HepG2 (cell line): Measurements from ENCODE around the gene RPS6KA5. TPM values are rescaled to one million over a fixed set of nuclear protein-coding genes. Genes with fewer than 3 reads are reported as not detected.

Source experiments
- ATAC-seq: fragments of 200-7000 bp; cut with Tn5 transposase; 3 replicates; pipeline ENCODE4 v1.9.1; 2020; ENCODE audit warnings: mild to moderate bottlenecking, moderate library complexity
- BruUV-seq: library from RNA; stranded (reverse); fragments of 400-500 nt; replicated peaks from 2 replicates; lab custom pipeline; 2021; lab: Mats Ljungman, UMichigan
- CTCF ChIA-PET: fragments of 300-600 bp; formaldehyde crosslinking; extraction: SDS; loops from one replicate; lab custom pipeline; 2021; ENCODE audit warnings: low total read pairs, inconsistent platforms, low intra/inter-chr PET ratio; lab: Yijun Ruan, JAX
- POLR2A ChIA-PET: fragments of 350-600 bp; sonication (Branson Sonifier 250); formaldehyde crosslinking; loops from one replicate; lab custom pipeline; 2020; ENCODE audit warnings: antibody characterized with exemption, inconsistent platforms; lab: Yijun Ruan, JAX
- DNase-seq: peaks from one replicate; pipeline ENCODE4 v3.0.0-alpha.2; 2015; ENCODE audit warnings: low spot score
- FAIRE-seq: peaks from 3 replicates; lab custom pipeline; 2011; peaks lifted over from hg19 to GRCh38; lab: Jason Lieb, UNC
- H2AFZ ChIP-seq: one replicate; pipeline ENCODE4 v1.6.1; 2011; ENCODE audit warnings: low read length, inconsistent platforms
- H3K27ac ChIP-seq: fragments of 300-600 bp; 3 replicates; pipeline ENCODE4 v1.8.0; 2011; ENCODE audit warnings: mixed run types, mild to moderate bottlenecking, mixed read lengths, low read length, inconsistent platforms; ENCODE audit not compliant: insufficient read depth; ENCODE audit errors: extremely low read length
- H3K27me3 ChIP-seq, 2 experiments: fragments of 200-600 bp in 1 of 2; 2 replicates in 1 of 2; 3 replicates in 1 of 2; pipeline versions ENCODE4 v1.6.0 to v1.8.0; 2011; ENCODE audit warnings: low read length in 2 of 2, mild to moderate bottlenecking in 2 of 2, moderate library complexity in 2 of 2, inconsistent platforms in 1 of 2; ENCODE audit not compliant: insufficient read depth in 2 of 2, control insufficient read depth in 1 of 2
- H3K36me3 ChIP-seq, 2 experiments: fragments of 200-600 bp in 1 of 2; replicated peaks in 1 of 2; 2 replicates in 1 of 2; 3 replicates in 1 of 2; pipeline versions ENCODE4 v1.5.1 to v1.8.0; 2011; ENCODE audit warnings: low read length in 2 of 2, inconsistent platforms in 1 of 2; ENCODE audit not compliant: insufficient read depth in 2 of 2, control insufficient read depth in 1 of 2
- H3K4me1 ChIP-seq: 2 replicates; pipeline ENCODE4 v1.5.1; 2012; ENCODE audit warnings: low read length, inconsistent platforms; ENCODE audit not compliant: insufficient read depth
- H3K4me2 ChIP-seq: 2 replicates; pipeline ENCODE4 v1.6.0; 2011; ENCODE audit warnings: low read depth, low read length, inconsistent platforms
- H3K4me3 ChIP-seq, 3 experiments: fragments of 200-600 bp in 1 of 3; sonication (generic), shearing (Covaris generic) in 1 of 3; replicated peaks in 1 of 3; 2 replicates each; pipeline ENCODE4 v1.5.1; 2011 to 2016; ENCODE audit warnings: low read length in 3 of 3, inconsistent platforms in 2 of 3, low read depth in 2 of 3, mild to moderate bottlenecking in 2 of 3, control low read depth in 1 of 3, mixed read lengths in 1 of 3; ENCODE audit not compliant: insufficient read depth in 1 of 3
- H3K79me2 ChIP-seq: one replicate; pipeline ENCODE4 v1.6.1; 2011; ENCODE audit warnings: low read length, inconsistent platforms; ENCODE audit not compliant: insufficient read depth
- H3K9ac ChIP-seq: 2 replicates; pipeline ENCODE4 v1.6.0; 2011; ENCODE audit warnings: mild to moderate bottlenecking, low read depth, low read length, inconsistent platforms; ENCODE audit not compliant: insufficient read depth
- H3K9me3 ChIP-seq: 2 replicates; pipeline ENCODE4 v1.5.1; 2012; ENCODE audit warnings: mild to moderate bottlenecking, low read length
- H4K20me1 ChIP-seq: 2 replicates; pipeline ENCODE4 v1.6.0; 2011; ENCODE audit warnings: inconsistent platforms, mild to moderate bottlenecking, low read length, moderate library complexity; ENCODE audit not compliant: insufficient read depth
- DMAP1 ChIP-seq: IDR thresholded peaks from 2 replicates; pipeline ENCODE4 v1.6.1; 2016
- HOXA7 ChIP-seq: sonication (generic); formaldehyde crosslinking; IDR thresholded peaks from 2 replicates; pipeline ENCODE4 v1.8.1; 2022; ENCODE audit warnings: mild to moderate bottlenecking, missing genetic modification reagents, moderate library complexity
- KAT2B ChIP-seq: fragments of 150-350 bp; IDR thresholded peaks from 2 replicates; pipeline ENCODE4 v1.6.1; 2014; ENCODE audit warnings: low read depth, low read length, borderline replicate concordance
- MAFK ChIP-seq, 2 experiments: IDR thresholded peaks in 1 of 2; conservative IDR thresholded peaks in 1 of 2; 2 replicates each; pipeline ENCODE4 v1.6.1; 2011; ENCODE audit warnings: improper control_type of control experiment in 2 of 2, low read length in 2 of 2
- SMAD1 ChIP-seq: sonication (generic); formaldehyde crosslinking; IDR thresholded peaks from 2 replicates; pipeline ENCODE4 v1.4.0; 2020; ENCODE audit warnings: missing genetic modification reagents, low read depth, mild to moderate bottlenecking, borderline replicate concordance
- SYNCRIP ChIP-seq: fragments of 200-400 bp; formaldehyde crosslinking; IDR thresholded peaks from 2 replicates; pipeline ENCODE4 v1.6.1; 2018; ENCODE audit warnings: mild to moderate bottlenecking, low read depth, low read length; ENCODE audit not compliant: insufficient read depth
- TMF1 ChIP-seq: sonication (generic); formaldehyde crosslinking; IDR thresholded peaks from 2 replicates; pipeline ENCODE4 v1.8.1; 2022; ENCODE audit warnings: low read depth, missing genetic modification reagents
- ZNF160 ChIP-seq: sonication (generic); formaldehyde crosslinking; IDR thresholded peaks from 2 replicates; pipeline ENCODE4 v1.8.0; 2022; ENCODE audit warnings: mild to moderate bottlenecking, inconsistent platforms, missing genetic modification reagents
- ZNF24 ChIP-seq: fragments of 450-650 bp; IDR thresholded peaks from 2 replicates; pipeline ENCODE4 v1.6.1; 2017; ENCODE audit warnings: antibody characterized with exemption, mild to moderate bottlenecking
- ZNF780A ChIP-seq: sonication (generic); formaldehyde crosslinking; IDR thresholded peaks from 2 replicates; pipeline ENCODE4 v1.8.0; 2022; ENCODE audit warnings: mild to moderate bottlenecking, missing genetic modification reagents, moderate library complexity
- WGBS: methylation state at CpG from one replicate; pipeline ENCODE4 v1.1.6; 2017; ENCODE audit warnings: low lambda C conversion rate; 5-methylcytosine and 5-hydroxymethylcytosine counted together
- in situ Hi-C: cut with HindIII; loops from 2 replicates; pipeline ENCODE4 v1.10.0; 2017; ENCODE audit warnings: low pct_unique_long_range_greater_than_20kb; ENCODE audit not compliant: extremely low pct_ligation_motif_present
- intact Hi-C: fragments of 100-400 bp; cut with micrococcal nuclease; formaldehyde crosslinking; loops from one replicate; pipeline ENCODE4 v1.10.0; 2022; ENCODE audit not compliant: unreplicated experiment
- polyA plus RNA-seq, 8 experiments: library from polyadenylated mRNA; depleted of rRNA in 3 of 8; stranded (reverse) in 7 of 8; unstranded in 1 of 8; fragments of >200 nt; fragmentation: Illumina TruSeq in 4 of 8; extraction: Trizol in 4 of 8; gene quantifications; 2 replicates each; pipeline versions ENCODE4 v1.2.1 to v1.2.3, GENCODE V29; 2011 to 2016; ENCODE audit warnings: low read depth in 4 of 8, missing spikeins in 1 of 8, mixed read lengths in 1 of 8; ENCODE audit not compliant: insufficient read depth in 1 of 8
- total RNA-seq, 5 experiments: library from RNA; depleted of rRNA; stranded (reverse); fragments of >200 nt; fragmentation: Illumina TruSeq; extraction: Trizol; gene quantifications; 2 replicates each; pipeline ENCODE4 v1.2.3, GENCODE V29; 2016; ENCODE audit warnings: low read depth in 1 of 5
- TF ChIP-seq, protein P1 (sequence below): sonication (generic); formaldehyde crosslinking; IDR thresholded peaks from 2 replicates; pipeline ENCODE4 v1.4.0; 2020; ENCODE audit warnings: mild to moderate bottlenecking, missing genetic modification reagents
- TF ChIP-seq, protein P2 (sequence below): sonication (generic); formaldehyde crosslinking; IDR thresholded peaks from 2 replicates; pipeline ENCODE4 v1.5.1; 2020; ENCODE audit warnings: mild to moderate bottlenecking, missing genetic modification reagents, borderline replicate concordance

RPS6KA5 gene
- total and polyA plus RNA-seq, 2 of the 13 experiments (the other 11 are each of a cell fraction or from before 2014, with no cell fraction given), result 0.50 to 0.58 TPM

DNA sequence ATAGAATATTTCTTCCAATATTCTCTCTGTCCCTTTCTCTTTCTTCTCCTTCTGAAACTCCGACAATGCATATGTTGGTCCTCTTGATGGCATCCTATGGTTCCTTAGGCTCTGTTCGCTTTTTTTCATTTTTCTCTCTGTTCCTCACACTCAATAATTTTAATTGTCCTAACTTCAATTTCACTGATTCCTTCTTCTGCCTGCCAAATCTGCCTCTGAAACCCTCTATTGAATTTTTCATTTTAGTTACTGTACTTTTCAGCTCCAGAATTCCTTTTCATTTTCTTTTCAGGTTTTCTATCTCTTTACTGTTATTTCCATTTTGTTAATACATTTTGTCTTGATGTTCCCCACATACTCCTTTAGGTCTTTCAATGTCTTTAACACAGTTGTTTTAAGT is 177.2 kb downstream of the RPS6KA5 start:
- no peak for FAIRE-seq
- Histone ChIP-seq H3K4me1 (no peaks in the 10 kb centered on the region), H2AFZ (no peak overlapping the region), H3K36me3 (no peaks in the 10 kb centered on the region), H3K79me2 (no peaks in the 10 kb centered on the region), H3K27me3 (no peaks in the 10 kb centered on the region), H3K27ac (no peak overlapping the region), H3K9me3 (peaks cover 15% of the 10 kb centered on the region; the same call in 1 of the 2 replicates), H3K4me2 (no peak overlapping the region), H3K9ac (no peak overlapping the region), H4K20me1 (no peaks in the 10 kb centered on the region), H3K4me3 (no peak overlapping the region)
- CTCF ChIA-PET, result no interaction called here
- no peak for DNase-seq
- no TSS peak for BruUV-seq
- POLR2A ChIA-PET, result no interaction called here
- in situ Hi-C loops, result no loop called here
- TF ChIP-seq HOXA7 (CRISPR knock-in tag), result no peak
- no peak for TF ChIP-seq KAT2B
- TF ChIP-seq SYNCRIP, result no peak
- TF ChIP-seq ZNF780A (CRISPR knock-in tag), result no peak
- peak; percentile 96 for TF ChIP-seq ZNF160
- TF ChIP-seq DMAP1 (CRISPR knock-in tag), result no peak
- TF ChIP-seq, protein P1, sequence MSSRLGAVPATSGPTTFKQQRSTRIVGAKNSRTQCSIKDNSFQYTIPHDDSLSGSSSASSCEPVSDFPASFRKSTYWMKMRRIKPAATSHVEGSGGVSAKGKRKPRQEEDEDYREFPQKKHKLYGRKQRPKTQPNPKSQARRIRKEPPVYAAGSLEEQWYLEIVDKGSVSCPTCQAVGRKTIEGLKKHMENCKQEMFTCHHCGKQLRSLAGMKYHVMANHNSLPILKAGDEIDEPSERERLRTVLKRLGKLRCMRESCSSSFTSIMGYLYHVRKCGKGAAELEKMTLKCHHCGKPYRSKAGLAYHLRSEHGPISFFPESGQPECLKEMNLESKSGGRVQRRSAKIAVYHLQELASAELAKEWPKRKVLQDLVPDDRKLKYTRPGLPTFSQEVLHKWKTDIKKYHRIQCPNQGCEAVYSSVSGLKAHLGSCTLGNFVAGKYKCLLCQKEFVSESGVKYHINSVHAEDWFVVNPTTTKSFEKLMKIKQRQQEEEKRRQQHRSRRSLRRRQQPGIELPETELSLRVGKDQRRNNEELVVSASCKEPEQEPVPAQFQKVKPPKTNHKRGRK, result no peak
- TF ChIP-seq MAFK (conservative IDR thresholded peaks at IDR 0.05 in 1 of 2, IDR thresholded peaks at IDR 0.05 in 1 of 2; ENCODE audit: low read length in 2 of 2), result no peak
- no peak for ATAC-seq
- 91% methylated on average over 2 of the region's 2 CpGs for WGBS
- intact Hi-C loops, result no loop called here

GRCh38 chr14:90880282-90880681 is 180.2 kb downstream of the RPS6KA5 start:
- Histone ChIP-seq H3K9me3 (peaks cover 15% of the 10 kb centered on the region; the same call in 1 of the 2 replicates), H4K20me1 (no peaks in the 10 kb centered on the region), H3K36me3 (no peaks in the 10 kb centered on the region), H3K9ac (no peak overlapping the region), H3K27ac (no peak overlapping the region), H3K27me3 (no peaks in the 10 kb centered on the region), H3K4me1 (no peaks in the 10 kb centered on the region), H3K4me2 (no peak overlapping the region), H3K79me2 (no peaks in the 10 kb centered on the region), H2AFZ (no peak overlapping the region), H3K4me3 (no peak overlapping the region)
- 84% methylated on average over 2 of the region's 2 CpGs for WGBS
- POLR2A ChIA-PET, result no interaction called here
- DNase-seq, result no peak
- in situ Hi-C loops, result no loop called here
- BruUV-seq, result no TSS peak
- intact Hi-C loops, result no loop called here
- no peak for ATAC-seq
- FAIRE-seq, result no peak
- CTCF ChIA-PET, result no interaction called here
- TF ChIP-seq TMF1, result no peak
- TF ChIP-seq ZNF24, result no peak
- TF ChIP-seq SMAD1 (CRISPR knock-in tag), result no peak
- TF ChIP-seq, protein P2, sequence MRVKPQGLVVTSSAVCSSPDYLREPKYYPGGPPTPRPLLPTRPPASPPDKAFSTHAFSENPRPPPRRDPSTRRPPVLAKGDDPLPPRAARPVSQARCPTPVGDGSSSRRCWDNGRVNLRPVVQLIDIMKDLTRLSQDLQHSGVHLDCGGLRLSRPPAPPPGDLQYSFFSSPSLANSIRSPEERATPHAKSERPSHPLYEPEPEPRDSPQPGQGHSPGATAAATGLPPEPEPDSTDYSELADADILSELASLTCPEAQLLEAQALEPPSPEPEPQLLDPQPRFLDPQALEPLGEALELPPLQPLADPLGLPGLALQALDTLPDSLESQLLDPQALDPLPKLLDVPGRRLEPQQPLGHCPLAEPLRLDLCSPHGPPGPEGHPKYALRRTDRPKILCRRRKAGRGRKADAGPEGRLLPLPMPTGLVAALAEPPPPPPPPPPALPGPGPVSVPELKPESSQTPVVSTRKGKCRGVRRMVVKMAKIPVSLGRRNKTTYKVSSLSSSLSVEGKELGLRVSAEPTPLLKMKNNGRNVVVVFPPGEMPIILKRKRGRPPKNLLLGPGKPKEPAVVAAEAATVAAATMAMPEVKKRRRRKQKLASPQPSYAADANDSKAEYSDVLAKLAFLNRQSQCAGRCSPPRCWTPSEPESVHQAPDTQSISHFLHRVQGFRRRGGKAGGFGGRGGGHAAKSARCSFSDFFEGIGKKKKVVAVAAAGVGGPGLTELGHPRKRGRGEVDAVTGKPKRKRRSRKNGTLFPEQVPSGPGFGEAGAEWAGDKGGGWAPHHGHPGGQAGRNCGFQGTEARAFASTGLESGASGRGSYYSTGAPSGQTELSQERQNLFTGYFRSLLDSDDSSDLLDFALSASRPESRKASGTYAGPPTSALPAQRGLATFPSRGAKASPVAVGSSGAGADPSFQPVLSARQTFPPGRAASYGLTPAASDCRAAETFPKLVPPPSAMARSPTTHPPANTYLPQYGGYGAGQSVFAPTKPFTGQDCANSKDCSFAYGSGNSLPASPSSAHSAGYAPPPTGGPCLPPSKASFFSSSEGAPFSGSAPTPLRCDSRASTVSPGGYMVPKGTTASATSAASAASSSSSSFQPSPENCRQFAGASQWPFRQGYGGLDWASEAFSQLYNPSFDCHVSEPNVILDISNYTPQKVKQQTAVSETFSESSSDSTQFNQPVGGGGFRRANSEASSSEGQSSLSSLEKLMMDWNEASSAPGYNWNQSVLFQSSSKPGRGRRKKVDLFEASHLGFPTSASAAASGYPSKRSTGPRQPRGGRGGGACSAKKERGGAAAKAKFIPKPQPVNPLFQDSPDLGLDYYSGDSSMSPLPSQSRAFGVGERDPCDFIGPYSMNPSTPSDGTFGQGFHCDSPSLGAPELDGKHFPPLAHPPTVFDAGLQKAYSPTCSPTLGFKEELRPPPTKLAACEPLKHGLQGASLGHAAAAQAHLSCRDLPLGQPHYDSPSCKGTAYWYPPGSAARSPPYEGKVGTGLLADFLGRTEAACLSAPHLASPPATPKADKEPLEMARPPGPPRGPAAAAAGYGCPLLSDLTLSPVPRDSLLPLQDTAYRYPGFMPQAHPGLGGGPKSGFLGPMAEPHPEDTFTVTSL (CRISPR knock-in tag), result no peak
